ENCODE results near the gene HS6ST1. TPM values are rescaled to one million over a fixed set of nuclear protein-coding genes. Genes with fewer than 3 reads are reported as not detected.

The HS6ST1 gene
- total RNA-seq, 1 experiment from 2014 or later = 22.0 TPM

DNA sequence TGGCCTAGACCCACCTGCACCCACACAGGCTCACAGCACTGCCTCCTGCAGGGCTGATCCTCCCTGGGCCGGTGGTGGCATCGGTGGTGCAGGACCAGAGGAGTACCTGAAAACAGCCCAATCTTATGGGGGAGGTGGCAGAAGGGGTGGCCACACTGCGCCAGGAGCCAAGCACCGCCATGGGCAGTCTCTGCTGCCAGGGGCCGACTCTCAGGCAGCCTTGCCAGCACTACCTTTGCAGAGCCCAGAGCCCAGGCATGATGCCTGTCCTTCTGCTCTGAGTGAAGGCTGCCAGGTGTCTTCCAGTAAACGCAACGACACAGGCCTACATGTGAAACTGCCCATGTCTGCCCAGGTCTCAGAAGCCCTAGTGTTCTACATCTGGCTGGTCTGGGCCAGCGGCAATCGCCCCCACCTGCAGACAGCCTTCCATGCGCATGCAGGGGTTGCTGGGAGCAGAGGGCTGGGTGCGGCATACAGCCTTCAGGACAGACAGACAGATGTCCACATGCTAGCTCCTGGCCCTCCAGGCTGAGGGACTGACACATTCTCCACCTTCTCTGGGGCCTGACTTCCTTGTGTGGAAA is 6.8 kb downstream of the HS6ST1 start:
- Histone ChIP-seq H3K9me3 (ENCODE audit: control insufficient read depth, insufficient read depth, low read depth, low read length) (no peaks in the 10 kb centered on the region), H3K27me3 (ENCODE audit: control insufficient read depth, insufficient read depth, low read length) (no peaks in the 10 kb centered on the region), H3K36me3 (ENCODE audit: control insufficient read depth, insufficient read depth, low read length) (no peaks in the 10 kb centered on the region), H3K4me3 (ENCODE audit: low read depth in 2 of 2, low read length in 2 of 2) (no peak overlapping the region), H3K4me1 (ENCODE audit: control insufficient read depth, insufficient read depth, low read length) (peaks cover 7% of the 10 kb centered on the region), H3K27ac (ENCODE audit: low read length) (no peak overlapping the region)
- intact Hi-C loops (cut with micrococcal nuclease; ENCODE audit: unreplicated experiment) (no loop called here), in situ Hi-C loops (cut with HindIII; ENCODE audit: low pct_unique_long_range_greater_than_20kb, low sequenced_read_pairs) (no loop called here)
- POLR2A ChIA-PET = no interaction called here
- CTCF ChIA-PET = no interaction called here
- no TSS peak for BruUV-seq (replicated peaks)
- no peak for ATAC-seq
- TF ChIP-seq TCF7L2 (IDR thresholded peaks at IDR 0.05; ENCODE audit: low read depth, low read length) (no peak), CTCF (IDR thresholded peaks at IDR 0.05) (no peak), POLR2AphosphoS5 (IDR thresholded peaks at IDR 0.05; ENCODE audit: low read depth, low read length) (no peak), SIN3A (IDR thresholded peaks at IDR 0.05; ENCODE audit: borderline replicate concordance, insufficient read depth, low read depth, low read length) (no peak), REST (IDR thresholded peaks at IDR 0.05; ENCODE audit: insufficient read depth in 1 of 2, low read depth in 2 of 2, low read length in 1 of 2) (no peak)
- no peak for DNase-seq (ENCODE audit: low read depth, low spot score)

DNA sequence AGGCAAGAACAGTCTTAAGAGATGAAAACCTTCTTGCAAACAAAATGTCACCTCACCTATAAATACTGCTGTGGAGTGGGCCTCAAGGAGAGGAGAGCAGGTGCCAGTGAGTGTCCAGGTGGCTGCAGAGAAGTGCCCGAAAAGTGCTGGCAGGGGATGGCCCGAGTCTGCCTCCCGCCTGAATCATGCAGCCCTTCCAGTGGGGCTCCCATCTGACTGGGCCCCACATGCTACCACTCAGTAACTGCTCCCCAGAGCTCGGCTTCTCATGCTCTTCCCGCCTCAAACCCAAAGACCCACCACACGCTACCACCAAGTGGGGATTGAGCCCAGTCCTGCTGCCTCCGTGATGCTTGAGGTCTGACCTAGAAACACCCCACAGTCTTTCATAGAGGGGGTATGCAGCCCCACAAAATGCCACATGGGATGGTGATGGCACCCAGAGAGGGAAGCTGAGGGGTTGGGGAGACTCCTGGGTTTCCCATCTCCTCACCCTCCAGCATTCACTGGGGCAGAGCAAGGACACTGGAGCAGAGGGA is 7.4 kb downstream of the HS6ST1 start:
- in situ Hi-C loops (cut with HindIII; ENCODE audit: low pct_unique_long_range_greater_than_20kb, low sequenced_read_pairs) = no loop called here
- BruUV-seq (replicated peaks) = no TSS peak

More for the DNA sequence above, 7.4 kb downstream of the HS6ST1 start:
- Histone ChIP-seq H3K36me3 (ENCODE audit: control insufficient read depth, insufficient read depth, low read length) (no peaks in the 10 kb centered on the region), H3K27ac (ENCODE audit: low read length) (no peak overlapping the region), H3K4me1 (ENCODE audit: control insufficient read depth, insufficient read depth, low read length) (peaks cover 4% of the 10 kb centered on the region; the same call in 1 of the 2 replicates), H3K9me3 (ENCODE audit: control insufficient read depth, insufficient read depth, low read depth, low read length) (no peaks in the 10 kb centered on the region), H3K4me3 (ENCODE audit: low read depth in 2 of 2, low read length in 2 of 2) (no peak overlapping the region), H3K27me3 (ENCODE audit: control insufficient read depth, insufficient read depth, low read length) (no peaks in the 10 kb centered on the region)
- intact Hi-C loops (cut with micrococcal nuclease; ENCODE audit: unreplicated experiment) = no loop called here
- POLR2A ChIA-PET = no interaction called here
- CTCF ChIA-PET = no interaction called here
- no peak for TF ChIP-seq TCF7L2 (IDR thresholded peaks at IDR 0.05; ENCODE audit: low read depth, low read length)
- no peak for TF ChIP-seq SIN3A (IDR thresholded peaks at IDR 0.05; ENCODE audit: borderline replicate concordance, insufficient read depth, low read depth, low read length)
- no peak for TF ChIP-seq CTCF (IDR thresholded peaks at IDR 0.05)
- no peak for TF ChIP-seq REST (IDR thresholded peaks at IDR 0.05; ENCODE audit: insufficient read depth in 1 of 2, low read depth in 2 of 2, low read length in 1 of 2)
- TF ChIP-seq POLR2AphosphoS5 (IDR thresholded peaks at IDR 0.05; ENCODE audit: low read depth, low read length) = no peak
- no peak for DNase-seq (ENCODE audit: low read depth, low spot score)
- ATAC-seq = no peak

All from Panc1 (cell line).